IMR-90 (cell line): ENCODE measurements around the gene NCKAP5.

Source experiments
- CEBPB ChIP-seq: IDR thresholded peaks from 2 replicates; pipeline ENCODE4 v1.6.1; 2012; ENCODE audit warnings: low read depth, low read length, improper control_type of control experiment
- MXI1 ChIP-seq: IDR thresholded peaks from 2 replicates; pipeline ENCODE4 v1.6.1; 2012; ENCODE audit warnings: low read depth, mild to moderate bottlenecking, low read length, moderate library complexity, borderline replicate concordance
- RAD21 ChIP-seq: IDR thresholded peaks from 2 replicates; pipeline ENCODE4 v1.6.1; 2012; ENCODE audit warnings: low read length, improper control_type of control experiment
- TF ChIP-seq, protein P1 (sequence below): conservative IDR thresholded peaks from 2 replicates; pipeline ENCODE4 v1.5.1; 2012; ENCODE audit warnings: mild to moderate bottlenecking, low read depth, low read length, improper control_type of control experiment
- TF ChIP-seq, protein P2 (sequence below): fragments of 150-350 bp; IDR thresholded peaks from 2 replicates; pipeline ENCODE4 v1.6.1; 2017; ENCODE audit warnings: mild to moderate bottlenecking, antibody characterized with exemption, low read length, low read depth

DNA sequence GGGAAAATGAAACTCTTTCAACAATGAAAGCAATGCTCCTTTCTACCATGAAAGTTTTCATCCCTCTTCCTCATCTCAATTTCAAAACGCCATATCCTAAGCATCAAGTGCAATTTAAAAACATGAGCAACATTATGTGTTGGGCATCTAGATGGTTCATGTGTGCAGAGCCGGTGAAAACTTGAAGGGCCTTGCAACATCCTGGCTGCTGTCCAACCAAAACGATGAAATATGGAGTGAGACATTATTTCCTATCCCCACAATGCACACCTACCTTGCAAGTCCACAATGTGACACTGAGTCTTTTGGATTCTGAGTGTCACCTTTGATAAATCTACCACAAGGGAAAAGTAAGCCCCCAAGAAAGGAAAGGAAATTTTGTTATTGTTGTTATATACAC is 110.0 kb downstream of the NCKAP5 start:
- TF ChIP-seq MXI1 (no peak), RAD21 (no peak), CEBPB (peak; percentile 63)
- TF ChIP-seq, protein P1, sequence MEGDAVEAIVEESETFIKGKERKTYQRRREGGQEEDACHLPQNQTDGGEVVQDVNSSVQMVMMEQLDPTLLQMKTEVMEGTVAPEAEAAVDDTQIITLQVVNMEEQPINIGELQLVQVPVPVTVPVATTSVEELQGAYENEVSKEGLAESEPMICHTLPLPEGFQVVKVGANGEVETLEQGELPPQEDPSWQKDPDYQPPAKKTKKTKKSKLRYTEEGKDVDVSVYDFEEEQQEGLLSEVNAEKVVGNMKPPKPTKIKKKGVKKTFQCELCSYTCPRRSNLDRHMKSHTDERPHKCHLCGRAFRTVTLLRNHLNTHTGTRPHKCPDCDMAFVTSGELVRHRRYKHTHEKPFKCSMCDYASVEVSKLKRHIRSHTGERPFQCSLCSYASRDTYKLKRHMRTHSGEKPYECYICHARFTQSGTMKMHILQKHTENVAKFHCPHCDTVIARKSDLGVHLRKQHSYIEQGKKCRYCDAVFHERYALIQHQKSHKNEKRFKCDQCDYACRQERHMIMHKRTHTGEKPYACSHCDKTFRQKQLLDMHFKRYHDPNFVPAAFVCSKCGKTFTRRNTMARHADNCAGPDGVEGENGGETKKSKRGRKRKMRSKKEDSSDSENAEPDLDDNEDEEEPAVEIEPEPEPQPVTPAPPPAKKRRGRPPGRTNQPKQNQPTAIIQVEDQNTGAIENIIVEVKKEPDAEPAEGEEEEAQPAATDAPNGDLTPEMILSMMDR: no peak
- TF ChIP-seq, protein P2, sequence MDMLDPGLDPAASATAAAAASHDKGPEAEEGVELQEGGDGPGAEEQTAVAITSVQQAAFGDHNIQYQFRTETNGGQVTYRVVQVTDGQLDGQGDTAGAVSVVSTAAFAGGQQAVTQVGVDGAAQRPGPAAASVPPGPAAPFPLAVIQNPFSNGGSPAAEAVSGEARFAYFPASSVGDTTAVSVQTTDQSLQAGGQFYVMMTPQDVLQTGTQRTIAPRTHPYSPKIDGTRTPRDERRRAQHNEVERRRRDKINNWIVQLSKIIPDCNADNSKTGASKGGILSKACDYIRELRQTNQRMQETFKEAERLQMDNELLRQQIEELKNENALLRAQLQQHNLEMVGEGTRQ: no peak
